Measurements from ENCODE around the gene RFX8. TPM values are rescaled to one million over a fixed set of nuclear protein-coding genes. Genes with fewer than 3 reads are reported as not detected.
A peak's percentile ranks its signal among the peaks of the same experiment; 100 is the strongest.
"Not testable (repeated sequence)": the region's sequence is repeated elsewhere in the genome, so short reads cannot be mapped to it uniquely, and the experiment has no call there.

Gene RFX8
- total and polyA plus RNA-seq, 3 experiments from 2014 or later: not detected

DNA sequence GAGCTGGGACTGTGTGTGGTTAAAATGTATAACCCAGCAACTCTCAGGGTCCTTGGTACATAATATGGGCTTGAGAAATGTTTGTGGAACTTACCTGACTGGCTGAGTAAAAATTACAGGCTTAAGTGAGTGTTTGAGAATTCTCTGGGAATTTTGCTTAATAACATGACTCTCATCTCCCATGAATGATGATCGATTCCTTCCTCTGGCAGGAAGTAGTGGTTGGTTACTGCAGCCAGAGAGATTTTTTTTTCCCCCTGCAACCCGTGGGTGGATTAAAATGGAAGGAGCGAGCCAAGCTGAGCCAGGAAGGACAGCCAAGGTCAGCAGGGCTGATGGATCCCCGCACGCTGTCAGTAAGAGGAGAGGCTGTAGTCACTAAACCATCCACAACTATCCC, 40.6 kb upstream of the RFX8 start:
- H3K27ac Mint-ChIP-seq: no peak overlapping the region
- POLR2A ChIA-PET: no interaction called here
- Histone ChIP-seq H3K27ac (ENCODE audit: low read depth, low read length) (no peak overlapping the region), H3K27me3 (ENCODE audit: insufficient read depth, low read length, poor library complexity, severe bottlenecking) (no peaks in the 10 kb centered on the region), H3K4me1 (ENCODE audit: insufficient read depth, low read length) (peaks cover 5% of the 10 kb centered on the region), H3K4me3 (ENCODE audit: low read length) (no peak overlapping the region), H3K36me3 (ENCODE audit: insufficient read depth, low read length) (no peaks in the 10 kb centered on the region), H3K9me3 (ENCODE audit: low read length) (no peaks in the 10 kb centered on the region)
- H3K36me3 Mint-ChIP-seq: no peaks in the 10 kb centered on the region
- no peak overlapping the region for H3K4me3 Mint-ChIP-seq
- CTCF ChIA-PET: no interaction called here
- H3K9me3 Mint-ChIP-seq: peaks cover 0 to 4% (median 0%) of the 10 kb centered on the region in 5 donors
- DNase-seq: no peak
- peaks cover 8 to 25% of the 10 kb centered on the region in 2 donors for H3K27me3 Mint-ChIP-seq
- H3K4me1 Mint-ChIP-seq: peaks cover 8 to 12% (median 10%) of the 10 kb centered on the region in 3 donors

DNA sequence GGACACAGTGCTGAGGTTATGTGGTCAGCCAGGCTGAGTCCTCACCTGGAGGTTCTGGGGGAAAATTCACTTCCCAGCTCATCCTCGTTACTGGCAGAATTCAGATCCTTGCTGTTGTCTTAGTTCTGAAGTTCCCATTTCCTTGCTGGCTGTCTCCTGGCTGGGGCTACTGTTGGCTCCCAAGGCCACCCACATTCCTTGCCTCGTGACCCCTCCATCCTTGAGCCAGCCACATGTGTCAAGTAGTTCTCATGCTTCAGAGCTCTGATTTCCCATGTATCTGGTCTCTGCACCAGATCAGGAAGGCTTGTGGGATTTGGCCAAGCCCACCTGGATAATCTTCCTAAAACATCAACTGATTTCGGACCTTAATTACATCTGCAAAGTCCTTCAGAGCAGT, 38.1 kb upstream of the RFX8 start:
- ChIA-PET CTCF (no interaction called here), POLR2A (no interaction called here)
- no peak overlapping the region for H3K4me3 ChIP-seq (ENCODE audit: low read length)
- Mint-ChIP-seq H3K27ac (no peak overlapping the region), H3K4me1 (peaks cover 8 to 12% (median 10%) of the 10 kb centered on the region in 3 donors), H3K36me3 (no peaks in the 10 kb centered on the region), H3K27me3 (peaks cover 11 to 16% of the 10 kb centered on the region in 2 donors), H3K9me3 (peaks cover 0 to 4% (median 0%) of the 10 kb centered on the region in 5 donors), H3K4me3 (no peak overlapping the region)
- DNase-seq: no peak
- no peaks in the 10 kb centered on the region for H3K9me3 ChIP-seq (ENCODE audit: low read length)
- H3K27me3 ChIP-seq (ENCODE audit: insufficient read depth, low read length, poor library complexity, severe bottlenecking): no peaks in the 10 kb centered on the region
- peaks cover 5% of the 10 kb centered on the region for H3K4me1 ChIP-seq (ENCODE audit: insufficient read depth, low read length)
- no peak overlapping the region for H3K27ac ChIP-seq (ENCODE audit: low read depth, low read length)
- no peaks in the 10 kb centered on the region for H3K36me3 ChIP-seq (ENCODE audit: insufficient read depth, low read length)

DNA sequence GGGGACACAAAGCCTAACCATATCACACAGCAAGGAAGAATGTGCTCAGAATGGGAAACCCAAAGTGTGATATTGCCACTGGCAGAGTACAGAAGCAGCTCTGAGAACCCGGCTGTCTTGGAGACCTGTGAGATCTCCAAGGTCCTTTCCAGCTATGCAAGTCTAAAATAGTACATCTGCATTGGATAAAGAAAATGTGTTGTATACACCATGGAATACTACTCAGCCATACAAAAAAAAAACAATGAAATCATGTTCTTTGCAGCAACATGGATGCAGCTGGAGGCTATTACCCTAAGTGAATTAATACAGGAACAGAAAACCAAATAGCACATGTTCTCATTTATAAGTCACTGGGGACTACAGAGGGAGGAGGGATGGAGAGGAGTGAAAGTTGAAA, 36.5 kb upstream of the RFX8 start:
- Histone ChIP-seq H3K27ac (ENCODE audit: low read depth, low read length) (no peak overlapping the region), H3K9me3 (ENCODE audit: low read length) (no peaks in the 10 kb centered on the region), H3K4me1 (ENCODE audit: insufficient read depth, low read length) (no peaks in the 10 kb centered on the region), H3K27me3 (ENCODE audit: insufficient read depth, low read length, poor library complexity, severe bottlenecking) (no peaks in the 10 kb centered on the region), H3K4me3 (ENCODE audit: low read length) (no peak overlapping the region), H3K36me3 (ENCODE audit: insufficient read depth, low read length) (no peaks in the 10 kb centered on the region)
- Mint-ChIP-seq H3K4me3 (no peak overlapping the region), H3K9me3 (no peaks in the 10 kb centered on the region), H3K4me1 (no peaks in the 10 kb centered on the region), H3K27me3 (peaks cover 7 to 11% of the 10 kb centered on the region in 2 donors), H3K36me3 (no peaks in the 10 kb centered on the region), H3K27ac (no peak overlapping the region)
- ChIA-PET CTCF (no interaction called here), POLR2A (no interaction called here)
- DNase-seq: no peak

DNA sequence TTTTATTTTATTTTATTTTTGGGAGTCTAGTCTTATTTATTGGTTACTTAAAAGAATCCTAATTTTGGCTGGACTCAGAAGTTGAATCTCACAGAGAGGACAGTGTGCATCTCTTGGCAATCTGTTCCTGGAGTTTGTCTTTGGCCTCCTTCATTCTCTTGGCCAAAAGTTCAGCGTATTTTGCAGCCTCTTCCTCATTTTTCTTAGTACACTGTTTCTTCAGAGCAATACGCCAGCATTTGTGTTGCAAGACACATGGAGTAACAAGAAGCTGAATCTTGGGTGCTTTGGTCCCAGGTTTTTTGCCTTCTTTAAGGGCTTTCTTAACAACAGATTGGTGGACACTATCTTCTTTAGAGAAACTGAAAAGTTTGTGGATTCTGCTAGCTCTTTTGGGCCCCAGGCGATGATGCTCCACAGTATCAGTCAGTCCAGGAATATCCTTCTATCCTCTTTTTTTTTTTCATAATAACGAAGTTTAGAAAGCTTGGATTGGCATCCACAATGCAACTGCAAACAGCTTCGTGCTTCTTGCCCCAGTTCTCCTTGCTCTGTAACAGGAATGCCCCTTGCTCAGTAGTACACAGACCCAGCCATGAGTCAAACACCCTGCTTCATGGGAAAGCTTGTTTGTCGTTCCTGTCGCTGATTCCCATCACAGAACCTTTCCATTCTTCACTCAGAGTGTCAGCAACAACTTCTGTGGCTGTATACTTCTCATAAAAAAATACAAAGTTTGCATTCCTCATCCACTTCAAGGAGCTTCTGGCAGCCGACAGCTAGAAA, 34.8 kb upstream of the RFX8 start:
- CTCF ChIA-PET: no interaction called here
- POLR2A ChIA-PET: no interaction called here
- H3K27ac Mint-ChIP-seq: peak overlapping the region in 1 of 8 donors; percentile 15

DNA sequence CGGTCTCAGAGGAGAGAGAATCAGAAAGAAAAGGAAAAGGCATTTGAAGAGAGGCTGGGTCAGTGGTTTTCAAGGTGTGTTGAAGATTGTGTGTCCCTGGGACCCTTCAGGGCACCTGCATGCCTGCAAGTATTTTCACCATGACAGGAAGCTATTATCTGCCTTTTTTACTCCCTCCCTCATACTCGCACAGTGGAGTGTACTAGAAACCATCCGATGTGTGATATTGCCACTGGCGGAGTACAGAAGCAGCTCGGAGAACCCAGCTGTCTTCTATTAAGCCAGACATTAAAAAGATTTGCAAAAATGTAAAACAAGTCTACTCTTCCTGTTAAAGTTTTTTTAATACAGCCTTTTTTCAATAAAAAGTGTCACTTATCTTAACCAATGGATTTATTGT, 33.7 kb upstream of the RFX8 start:
- H3K9me3 Mint-ChIP-seq: no peaks in the 10 kb centered on the region
- ChIA-PET POLR2A (no interaction called here), CTCF (interaction anchor here (0.7 kb wide), 1 partner anchor 323 kb away, joined by 3 read pairs; no protein-coding TSS in a partner anchor)
- no peaks in the 10 kb centered on the region for H3K36me3 ChIP-seq (ENCODE audit: insufficient read depth, low read length)
- H3K9me3 ChIP-seq (ENCODE audit: low read length): no peaks in the 10 kb centered on the region
- H3K4me3 Mint-ChIP-seq: no peak overlapping the region
- no peaks in the 10 kb centered on the region for H3K4me1 ChIP-seq (ENCODE audit: insufficient read depth, low read length)
- H3K36me3 Mint-ChIP-seq: no peaks in the 10 kb centered on the region
- H3K27me3 Mint-ChIP-seq: peaks cover 3 to 6% of the 10 kb centered on the region in 2 donors
- no peak for DNase-seq
- H3K27ac Mint-ChIP-seq: no peak overlapping the region
- H3K4me3 ChIP-seq (ENCODE audit: low read length): no peak overlapping the region
- no peaks in the 10 kb centered on the region for H3K27me3 ChIP-seq (ENCODE audit: insufficient read depth, low read length, poor library complexity, severe bottlenecking)
- H3K27ac ChIP-seq (ENCODE audit: low read depth, low read length): no peak overlapping the region
- no peaks in the 10 kb centered on the region for H3K4me1 Mint-ChIP-seq

More for the DNA sequence above, 34.8 kb upstream of the RFX8 start:
- Histone ChIP-seq H3K4me3 (ENCODE audit: low read length) (no peak overlapping the region), H3K27ac (ENCODE audit: low read depth, low read length) (no peak overlapping the region), H3K4me1 (ENCODE audit: insufficient read depth, low read length) (no peaks in the 10 kb centered on the region), H3K36me3 (ENCODE audit: insufficient read depth, low read length) (no peaks in the 10 kb centered on the region), H3K9me3 (ENCODE audit: low read length) (no peaks in the 10 kb centered on the region), H3K27me3 (ENCODE audit: insufficient read depth, low read length, poor library complexity, severe bottlenecking) (no peaks in the 10 kb centered on the region)
- Mint-ChIP-seq H3K27me3 (peaks cover 6 to 7% of the 10 kb centered on the region in 2 donors), H3K4me3 (no peak overlapping the region), H3K9me3 (no peaks in the 10 kb centered on the region), H3K36me3 (no peaks in the 10 kb centered on the region), H3K4me1 (no peaks in the 10 kb centered on the region)
- no peak for DNase-seq

DNA sequence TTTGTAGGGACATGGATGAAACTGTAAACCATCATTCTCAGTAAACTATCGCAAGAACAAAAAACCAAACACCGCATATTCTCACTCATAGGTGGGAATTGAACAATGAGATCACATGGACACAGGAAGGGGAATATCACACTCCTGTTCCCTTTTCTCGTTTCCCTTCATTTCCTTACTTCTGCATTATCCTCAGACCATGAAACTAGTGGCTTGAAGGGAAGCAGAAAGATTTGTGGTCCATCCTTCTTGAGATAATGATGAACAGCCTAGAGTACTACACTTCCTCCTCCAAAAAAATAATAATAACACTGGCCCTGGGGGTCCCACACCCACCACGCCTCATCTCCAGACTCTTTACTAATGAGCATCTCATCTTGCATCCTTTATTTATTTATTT, 30.4 kb upstream of the RFX8 start:
- H3K27me3 Mint-ChIP-seq; H3K4me1 ChIP-seq (ENCODE audit: insufficient read depth, low read length); H3K27ac Mint-ChIP-seq; H3K9me3 ChIP-seq (ENCODE audit: low read length); DNase-seq; H3K4me3 ChIP-seq (ENCODE audit: low read length); H3K27me3 ChIP-seq (ENCODE audit: insufficient read depth, low read length, poor library complexity, severe bottlenecking); H3K4me3 Mint-ChIP-seq; CTCF ChIA-PET; POLR2A ChIA-PET; H3K36me3 Mint-ChIP-seq; H3K9me3 Mint-ChIP-seq; H3K36me3 ChIP-seq (ENCODE audit: insufficient read depth, low read length); H3K27ac ChIP-seq (ENCODE audit: low read depth, low read length): not testable (repeated sequence)
- H3K4me1 Mint-ChIP-seq: peaks cover 5 to 13% (median 10%) of the 10 kb centered on the region in 3 donors

DNA sequence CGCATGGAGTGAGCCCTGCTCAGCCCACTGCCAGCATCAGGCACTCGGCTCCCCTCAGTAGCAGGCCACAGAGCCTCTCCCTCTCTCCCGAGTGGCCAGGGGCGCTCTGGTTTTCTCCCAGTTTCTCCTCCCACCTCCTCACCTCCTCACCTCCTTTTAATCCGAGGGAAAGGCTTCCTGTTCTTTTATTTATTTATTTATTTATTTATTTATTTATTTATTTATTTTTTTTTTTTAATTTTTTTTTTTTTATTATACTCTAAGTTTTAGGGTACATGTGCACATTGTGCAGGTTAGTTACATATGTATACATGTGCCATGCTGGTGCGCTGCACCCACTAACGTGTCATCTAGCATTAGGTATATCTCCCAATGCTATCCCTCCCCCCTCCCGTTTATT, 29.8 kb upstream of the RFX8 start:
- H3K36me3 ChIP-seq (ENCODE audit: insufficient read depth, low read length); H3K4me3 Mint-ChIP-seq; H3K9me3 ChIP-seq (ENCODE audit: low read length); POLR2A ChIA-PET; H3K27me3 ChIP-seq (ENCODE audit: insufficient read depth, low read length, poor library complexity, severe bottlenecking); H3K9me3 Mint-ChIP-seq; DNase-seq; H3K27ac ChIP-seq (ENCODE audit: low read depth, low read length); CTCF ChIA-PET; H3K27me3 Mint-ChIP-seq; H3K4me1 ChIP-seq (ENCODE audit: insufficient read depth, low read length); H3K4me3 ChIP-seq (ENCODE audit: low read length); H3K36me3 Mint-ChIP-seq; H3K27ac Mint-ChIP-seq: not testable (repeated sequence)
- peaks cover 5 to 13% (median 10%) of the 10 kb centered on the region in 3 donors for H3K4me1 Mint-ChIP-seq

DNA sequence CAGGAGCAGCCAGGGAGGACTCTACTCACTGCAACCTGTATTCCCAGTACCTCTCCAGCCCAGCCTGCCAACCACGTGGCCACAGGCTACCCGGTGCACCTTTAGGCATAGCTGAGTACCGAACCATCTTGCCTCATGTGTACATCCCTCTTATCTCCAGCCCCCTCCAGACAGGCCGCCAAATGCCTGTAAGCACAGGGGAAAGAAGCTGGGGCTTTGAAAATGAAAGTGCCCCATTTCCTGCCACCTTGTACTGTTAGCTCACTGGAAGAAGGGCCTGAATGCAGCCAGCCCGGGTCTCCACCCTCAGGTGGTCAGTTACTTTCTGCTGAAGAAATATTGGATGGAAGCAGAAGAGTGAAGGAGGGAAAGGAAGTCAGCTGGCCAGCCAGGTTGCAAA, 27.2 kb upstream of the RFX8 start:
- Mint-ChIP-seq H3K4me1 (peaks cover 5 to 13% (median 10%) of the 10 kb centered on the region in 3 donors), H3K4me3 (no peak overlapping the region), H3K36me3 (no peaks in the 10 kb centered on the region), H3K27ac (no peak overlapping the region), H3K27me3 (peaks cover 6 to 8% of the 10 kb centered on the region in 2 donors), H3K9me3 (no peaks in the 10 kb centered on the region)
- Histone ChIP-seq H3K27ac (ENCODE audit: low read depth, low read length) (no peak overlapping the region), H3K4me1 (ENCODE audit: insufficient read depth, low read length) (peaks cover 8% of the 10 kb centered on the region), H3K4me3 (ENCODE audit: low read length) (no peak overlapping the region), H3K9me3 (ENCODE audit: low read length) (no peaks in the 10 kb centered on the region), H3K36me3 (ENCODE audit: insufficient read depth, low read length) (no peaks in the 10 kb centered on the region), H3K27me3 (ENCODE audit: insufficient read depth, low read length, poor library complexity, severe bottlenecking) (no peaks in the 10 kb centered on the region)
- CTCF ChIA-PET: interaction anchor here (0.9 kb wide), 1 partner anchor 83 kb away, joined by 4 read pairs; no protein-coding TSS in a partner anchor
- DNase-seq: no peak
- POLR2A ChIA-PET: no interaction called here

All from CD8-positive, alpha-beta memory T cell (primary cell).